Measurements from ENCODE around the gene ZMYM1. TPM values are rescaled to one million over a fixed set of nuclear protein-coding genes. Genes with fewer than 3 reads are reported as not detected.

The ZMYM1 gene
- total RNA-seq, 6 experiments from 2014 or later = 14.5 to 20.2 (median 18.2) TPM

DNA sequence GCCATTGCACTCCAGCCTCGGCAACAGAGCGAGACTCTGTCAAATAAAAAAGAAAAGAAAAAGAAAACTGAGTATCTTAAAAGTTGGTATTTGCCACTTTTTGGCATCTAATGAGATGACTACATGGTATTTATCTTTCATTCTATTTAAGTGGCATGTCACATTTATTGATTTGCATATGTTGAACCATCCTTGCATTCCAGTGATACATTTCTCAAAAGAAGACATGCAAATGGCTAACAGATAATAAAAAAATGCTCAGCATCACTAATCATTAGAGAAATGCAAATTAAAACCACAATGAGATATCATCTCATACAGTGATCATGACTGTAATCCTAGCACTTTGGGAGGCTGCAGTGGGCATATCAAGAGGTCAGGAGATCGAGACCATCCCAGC lies 85.7 kb downstream of the ZMYM1 start:
- H3K9me3 Mint-ChIP-seq = peaks cover 17% of the 10 kb centered on the region
- no peak for TF ChIP-seq CTCF (IDR thresholded peaks at IDR 0.05)

More for the DNA sequence above, 85.7 kb downstream of the ZMYM1 start:
- no peak for DNase-seq
- Mint-ChIP-seq H3K27me3 (ENCODE audit: insufficient read depth) (no peaks in the 10 kb centered on the region; the same call in 1 of the 2 replicates), H3K27ac (no peak overlapping the region), H3K4me1 (ENCODE audit: low read depth) (no peaks in the 10 kb centered on the region), H3K36me3 (ENCODE audit: low read depth) (peaks cover 4% of the 10 kb centered on the region; the same call in 1 of the 2 replicates), H3K4me3 (no peak overlapping the region)

Other genes starting within 250 kb of the ZMYM1 start
- gene SMIM12, start 219.6 kb upstream of the ZMYM1 start, total RNA-seq (2021; fragmentation: NEBNext Ultra II Directional; extraction: Animal tissue kit (Norgen Biotek cat#: 25700)) = 10 to 100 TPM; 42.0 to 53.6 (median 45.6) TPM
- under 1 TPM in 1 of 6 experiments, not detected in 5; 0.07 TPM for gene DLGAP3, start 149.7 kb upstream of the ZMYM1 start, total RNA-seq (2021; fragmentation: NEBNext Ultra II Directional; extraction: Animal tissue kit (Norgen Biotek cat#: 25700))
- gene TMEM35B, start 94.0 kb upstream of the ZMYM1 start, total RNA-seq (2021; fragmentation: NEBNext Ultra II Directional; extraction: Animal tissue kit (Norgen Biotek cat#: 25700)) = 10 to 100 TPM; 20.3 to 27.7 (median 20.8) TPM
- gene ZMYM6, start 47.4 kb upstream of the ZMYM1 start, total RNA-seq (2021; fragmentation: NEBNext Ultra II Directional; extraction: Animal tissue kit (Norgen Biotek cat#: 25700)) = 10 to 100 TPM; 15.4 to 18.8 (median 16.7) TPM
- gene SFPQ, start 113.8 kb downstream of the ZMYM1 start, total RNA-seq (2021; fragmentation: NEBNext Ultra II Directional; extraction: Animal tissue kit (Norgen Biotek cat#: 25700)) = 100 to 1,000 TPM; 144 to 254 (median 222) TPM
- gene ZMYM4, start 189.3 kb downstream of the ZMYM1 start, total RNA-seq (2021; fragmentation: NEBNext Ultra II Directional; extraction: Animal tissue kit (Norgen Biotek cat#: 25700)) = 10 to 100 TPM; 49.8 to 58.0 (median 52.5) TPM